ENCODE data around the gene ITIH4. TPM values are rescaled to one million over a fixed set of nuclear protein-coding genes. Genes with fewer than 3 reads are reported as not detected.

Gene ITIH4
- total RNA-seq, 1 experiment from 2014 or later: 0.02 TPM

Other genes starting within 250 kb of the ITIH4 start
- gene PBRM1, start 144.8 kb downstream of the ITIH4 start, total RNA-seq (2014; rRNA removed; shearing (Covaris generic)): 16.6 and 24.5 TPM in 2 replicates
- gene GNL3, start 144.6 kb downstream of the ITIH4 start, total RNA-seq (2014; rRNA removed; shearing (Covaris generic)): 85.4 and 114 TPM in 2 replicates
- gene GLT8D1, start 124.9 kb downstream of the ITIH4 start, total RNA-seq (2014; rRNA removed; shearing (Covaris generic)): 55.3 and 79.9 TPM in 2 replicates
- gene SPCS1, start 124.6 kb downstream of the ITIH4 start, total RNA-seq (2014; rRNA removed; shearing (Covaris generic)): 186 and 310 TPM in 2 replicates
- gene NEK4, start 59.7 kb downstream of the ITIH4 start, total RNA-seq (2014; rRNA removed; shearing (Covaris generic)): 10.7 and 19.6 TPM in 2 replicates
- not detected in 2 replicates for gene ITIH1, start 53.1 kb downstream of the ITIH4 start, total RNA-seq (2014; rRNA removed; shearing (Covaris generic))
- not detected in 2 replicates for gene ITIH3, start 35.9 kb downstream of the ITIH4 start, total RNA-seq (2014; rRNA removed; shearing (Covaris generic))
- gene MUSTN1, start 4.3 kb upstream of the ITIH4 start, total RNA-seq (2014; rRNA removed; shearing (Covaris generic)): 0.27 TPM in 1 of 2 replicates, not detected in the other
- gene STIMATE, start 66.9 kb upstream of the ITIH4 start, total RNA-seq (2014; rRNA removed; shearing (Covaris generic)): 3.6 and 15.5 TPM in 2 replicates
- gene SFMBT1, start 215.4 kb upstream of the ITIH4 start, total RNA-seq (2014; rRNA removed; shearing (Covaris generic)): 16.1 and 17.7 TPM in 2 replicates